ENCODE results near the gene APMAP.
"Not testable (repeated sequence)": the region's sequence is repeated elsewhere in the genome, so short reads cannot be mapped to it uniquely, and the experiment has no call there.

Gene APMAP

GRCh38 chr20:25008388-25009217 lies 16.1 kb upstream of the APMAP start:
- in situ Hi-C loops (cut with HindIII; ENCODE audit: low sequenced_read_pairs), result no loop called here

- in situ Hi-C loops (cut with HindIII; ENCODE audit: low sequenced_read_pairs), result no loop called here
Measured at GRCh38 chr20:25007491-25008305, 15.1 kb upstream of the APMAP start.

DNA sequence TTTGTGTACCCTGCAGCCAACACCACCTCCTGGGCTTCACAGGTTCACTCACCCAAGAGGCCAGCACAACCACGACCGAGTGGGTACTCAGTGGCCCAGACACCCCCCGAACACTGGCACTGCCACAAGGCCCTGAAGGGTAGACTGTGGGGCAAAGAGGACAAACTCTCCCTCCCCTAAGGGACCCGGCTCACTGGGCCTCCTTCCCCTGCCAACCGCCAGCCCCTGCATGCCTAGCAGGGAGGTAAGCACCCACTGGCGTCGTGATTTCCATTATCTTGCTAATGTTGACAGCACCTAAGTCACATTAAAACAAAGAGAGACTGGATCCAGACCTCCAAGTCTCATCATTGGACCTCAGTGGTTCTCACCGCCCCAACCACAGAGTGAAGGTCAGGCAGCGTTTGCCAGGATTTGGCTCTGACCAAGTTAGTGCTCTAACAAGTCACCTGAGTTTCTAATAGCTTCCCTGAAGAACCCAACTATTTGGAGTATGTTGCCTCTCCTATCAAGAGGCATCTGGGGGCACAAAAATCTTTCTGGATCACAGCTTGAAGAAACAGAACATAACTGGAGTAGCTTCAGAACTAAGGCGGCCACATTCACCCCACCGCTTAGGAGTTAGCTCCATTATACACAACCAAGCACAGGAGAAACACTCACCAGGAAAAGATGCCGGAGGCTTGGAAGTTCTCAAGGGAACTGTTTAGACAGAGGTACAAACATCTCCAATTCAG lies 14.0 kb upstream of the APMAP start:
- in situ Hi-C loops (cut with HindIII; ENCODE audit: low sequenced_read_pairs), result no loop called here

DNA sequence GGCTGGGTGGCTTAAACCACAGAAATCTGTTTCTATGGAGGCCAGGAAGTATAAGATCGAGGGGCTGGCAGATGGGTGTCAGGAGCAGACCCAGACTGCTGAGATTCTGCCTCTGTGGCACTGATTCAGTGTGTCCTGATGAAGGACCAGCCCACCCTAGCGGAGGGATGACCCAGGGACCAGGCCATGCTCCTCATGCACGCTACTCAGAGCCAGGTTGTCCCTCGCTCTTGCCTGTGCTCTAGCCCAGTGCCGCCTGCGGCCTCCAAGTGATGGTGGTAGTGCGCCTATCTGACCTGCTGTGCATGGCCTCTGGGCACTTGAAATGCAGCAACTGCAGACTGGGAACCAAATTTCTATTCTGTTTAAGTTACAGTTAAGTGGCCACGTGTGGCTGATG lies 13.1 kb upstream of the APMAP start:
- in situ Hi-C loops (cut with HindIII; ENCODE audit: low sequenced_read_pairs), result no loop called here

DNA sequence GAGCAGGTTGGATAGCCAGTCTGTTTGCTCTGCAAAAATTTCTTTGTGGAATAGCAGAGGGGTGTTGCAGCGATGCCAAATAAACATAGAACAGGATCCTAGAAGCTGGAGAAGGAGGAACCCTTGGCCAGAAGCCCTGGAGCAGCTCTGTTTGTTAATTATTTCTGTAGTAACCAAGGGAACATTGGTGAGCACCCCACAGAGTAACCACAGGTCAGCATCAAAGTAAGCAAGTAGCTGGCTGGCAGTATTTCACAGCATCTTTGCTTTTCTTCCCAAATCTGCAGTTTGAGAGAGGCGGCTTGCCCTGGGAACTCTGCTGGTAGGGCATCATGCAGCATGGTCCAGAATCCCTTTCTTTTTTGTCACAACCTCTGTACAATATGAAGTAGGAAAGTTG lies 12.7 kb upstream of the APMAP start:
- in situ Hi-C loops (cut with HindIII; ENCODE audit: low sequenced_read_pairs), result no loop called here

DNA sequence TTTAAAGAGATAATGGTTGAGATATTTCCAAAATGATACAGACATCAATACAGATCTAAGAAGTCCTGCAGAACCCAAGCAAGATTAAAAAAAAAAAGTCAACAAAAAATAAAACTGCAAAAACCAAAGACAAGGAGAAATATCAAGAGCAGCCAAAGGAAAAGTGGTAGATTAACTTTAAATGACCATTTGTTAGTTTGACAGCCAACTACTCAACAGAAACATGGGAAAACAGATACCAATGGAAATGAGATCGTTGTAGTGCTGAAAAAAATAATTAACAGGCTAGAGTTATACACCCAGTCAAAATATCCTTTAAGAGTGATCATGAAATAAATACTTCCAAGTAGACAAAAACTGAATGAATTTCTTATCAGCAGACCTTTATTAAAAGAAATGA lies 10.5 kb upstream of the APMAP start:
- in situ Hi-C loops (cut with HindIII; ENCODE audit: low sequenced_read_pairs), result no loop called here

DNA sequence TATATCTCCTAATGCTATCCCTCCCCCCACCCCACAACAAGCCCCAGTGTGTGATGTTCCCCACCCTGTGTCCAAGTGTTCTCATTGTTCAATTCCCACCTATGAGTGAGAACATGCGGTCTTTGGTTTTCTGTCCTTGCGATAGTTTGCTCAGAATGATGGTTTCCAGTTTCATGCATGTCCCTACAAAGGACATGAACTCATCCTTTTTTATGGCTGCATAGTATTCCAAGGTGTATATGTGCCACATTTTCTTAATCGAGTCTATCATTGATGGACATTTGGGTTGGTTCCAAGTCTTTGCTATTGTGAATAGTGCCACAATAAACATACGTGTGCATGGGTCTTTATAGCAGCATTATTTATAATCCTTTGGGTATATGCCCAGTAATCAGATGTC lies 8.8 kb upstream of the APMAP start:
- in situ Hi-C loops (cut with HindIII; ENCODE audit: low sequenced_read_pairs), result not testable (repeated sequence)

GRCh38 chr20:25000268-25000801 lies 7.8 kb upstream of the APMAP start:
- in situ Hi-C loops (cut with HindIII; ENCODE audit: low sequenced_read_pairs), result no loop called here

DNA sequence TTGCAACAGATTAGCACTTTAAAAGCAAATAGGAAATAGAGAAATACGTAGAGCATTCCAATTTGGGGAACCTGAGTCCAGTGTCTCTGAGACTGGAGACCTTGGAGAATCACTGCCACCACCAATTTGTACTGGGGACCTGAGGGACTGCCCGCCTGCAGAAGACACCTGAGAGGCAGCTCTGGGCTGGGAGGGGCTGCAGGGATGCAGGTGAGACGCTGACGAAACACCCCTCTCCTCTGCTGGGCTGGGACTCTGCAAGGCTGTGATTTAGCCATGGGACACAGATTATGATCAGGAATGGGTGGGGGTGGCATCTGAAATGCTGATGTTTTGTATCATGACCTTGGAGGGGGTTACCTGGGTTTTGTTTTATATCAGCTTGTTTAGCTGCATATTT lies 7.0 kb upstream of the APMAP start:
- in situ Hi-C loops (cut with HindIII; ENCODE audit: low sequenced_read_pairs), result no loop called here

DNA sequence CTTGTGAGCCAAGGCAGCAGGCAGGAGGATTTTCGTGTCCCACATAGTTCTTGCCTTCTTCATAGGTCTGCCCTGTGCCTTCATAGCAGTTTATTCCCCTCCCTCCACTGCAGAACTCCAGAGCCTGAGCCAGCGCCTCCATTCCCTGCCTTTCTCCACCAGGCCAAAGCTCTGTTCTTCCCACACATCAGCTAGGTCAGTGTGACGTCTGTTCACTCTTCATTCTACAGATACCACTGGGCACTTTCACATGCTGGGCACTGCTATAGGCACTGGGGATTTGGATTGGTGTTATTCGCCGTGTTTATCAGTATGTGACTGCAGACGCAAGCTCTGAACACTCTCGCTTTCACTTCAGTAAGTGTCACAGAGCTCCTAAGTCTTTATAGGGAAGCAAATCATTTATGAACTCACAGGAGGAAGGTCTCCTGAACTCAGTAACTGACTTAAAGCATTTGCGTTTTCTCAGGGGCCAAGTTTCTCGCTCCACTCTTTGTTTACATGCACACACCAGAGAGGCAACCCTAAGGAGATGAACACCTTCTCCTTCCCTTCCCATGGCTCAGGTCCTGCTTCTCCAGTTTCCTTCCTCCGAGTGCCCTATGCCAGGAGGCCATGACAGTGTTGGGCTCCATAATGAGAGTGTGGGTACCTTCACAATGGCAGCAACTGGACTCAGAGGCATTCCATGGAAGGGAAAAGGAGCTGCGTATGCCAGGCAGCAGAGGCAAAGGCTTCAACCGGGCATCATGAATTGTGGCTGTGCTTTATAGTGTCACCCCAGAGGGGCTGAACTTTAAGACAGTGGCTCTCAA lies 6.3 kb upstream of the APMAP start:
- in situ Hi-C loops (cut with HindIII; ENCODE audit: low sequenced_read_pairs), result no loop called here

DNA sequence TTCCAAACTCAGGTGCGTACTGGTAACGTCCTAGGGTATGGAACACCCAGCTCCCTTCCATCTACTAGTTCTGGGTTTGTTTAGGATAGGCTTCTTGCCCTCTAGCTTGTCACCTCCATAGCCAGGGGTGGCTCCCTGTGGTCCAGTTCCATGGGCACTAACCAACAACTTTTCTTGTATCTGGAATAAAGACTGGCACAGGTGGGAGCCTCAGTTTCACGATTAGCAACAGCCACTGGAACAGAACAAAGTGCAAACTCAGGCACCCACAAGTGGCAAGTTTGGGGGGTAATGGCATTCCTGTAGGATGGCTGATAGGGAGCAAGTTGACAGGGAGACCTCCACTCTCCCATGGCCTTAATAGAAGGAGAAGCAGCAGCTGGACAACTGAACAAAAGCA lies 5.6 kb upstream of the APMAP start:
- in situ Hi-C loops (cut with HindIII; ENCODE audit: low sequenced_read_pairs), result no loop called here

- in situ Hi-C loops (cut with HindIII; ENCODE audit: low sequenced_read_pairs), result no loop called here
Measured at GRCh38 chr20:24996449-24997377, 4.2 kb upstream of the APMAP start.

DNA sequence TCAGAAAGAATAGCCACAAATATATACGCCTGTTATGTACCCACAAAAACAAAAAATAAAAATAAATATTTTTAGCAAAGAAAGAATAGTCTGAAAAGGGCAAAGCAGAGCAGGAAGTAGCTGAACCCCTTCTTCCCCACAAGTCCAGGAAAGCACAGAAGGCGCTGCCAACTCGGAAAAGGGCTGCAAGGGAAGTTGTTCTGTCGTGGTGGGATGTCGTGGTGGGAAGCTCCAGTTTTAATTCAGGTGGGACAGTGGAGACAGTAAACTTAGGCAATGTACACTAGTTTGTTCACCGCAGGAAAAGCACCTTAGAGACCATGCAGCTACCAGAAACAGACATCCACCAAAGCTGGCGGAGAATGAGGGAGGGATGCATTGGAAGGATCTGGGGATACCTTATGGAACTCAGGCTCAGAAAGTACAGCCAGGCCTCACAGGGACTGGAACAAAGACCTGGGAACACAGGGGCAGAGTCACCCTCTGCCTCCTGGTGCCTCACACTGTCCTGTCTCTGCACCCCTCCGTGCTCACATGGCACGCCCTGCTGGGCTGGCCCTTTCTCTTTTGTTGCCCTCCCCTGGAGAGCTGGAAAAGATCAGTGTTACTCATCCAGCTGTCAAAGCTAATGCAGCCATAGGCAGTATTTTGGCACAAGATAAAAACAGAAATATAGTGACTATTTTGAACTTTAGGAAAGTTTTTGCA lies 3.3 kb upstream of the APMAP start:
- in situ Hi-C loops (cut with HindIII; ENCODE audit: low sequenced_read_pairs), result no loop called here

GRCh38 chr20:24994470-24995368 lies 2.2 kb upstream of the APMAP start:
- in situ Hi-C loops (cut with HindIII; ENCODE audit: low sequenced_read_pairs), result loop anchor here (5.0 kb wide), 1 partner anchor 68 kb away; no protein-coding TSS in a partner anchor

- in situ Hi-C loops (cut with HindIII; ENCODE audit: low sequenced_read_pairs), result loop anchor here (5.0 kb wide), 1 partner anchor 68 kb away; no protein-coding TSS in a partner anchor
Measured at GRCh38 chr20:24994186-24994465, 1.6 kb upstream of the APMAP start.

DNA sequence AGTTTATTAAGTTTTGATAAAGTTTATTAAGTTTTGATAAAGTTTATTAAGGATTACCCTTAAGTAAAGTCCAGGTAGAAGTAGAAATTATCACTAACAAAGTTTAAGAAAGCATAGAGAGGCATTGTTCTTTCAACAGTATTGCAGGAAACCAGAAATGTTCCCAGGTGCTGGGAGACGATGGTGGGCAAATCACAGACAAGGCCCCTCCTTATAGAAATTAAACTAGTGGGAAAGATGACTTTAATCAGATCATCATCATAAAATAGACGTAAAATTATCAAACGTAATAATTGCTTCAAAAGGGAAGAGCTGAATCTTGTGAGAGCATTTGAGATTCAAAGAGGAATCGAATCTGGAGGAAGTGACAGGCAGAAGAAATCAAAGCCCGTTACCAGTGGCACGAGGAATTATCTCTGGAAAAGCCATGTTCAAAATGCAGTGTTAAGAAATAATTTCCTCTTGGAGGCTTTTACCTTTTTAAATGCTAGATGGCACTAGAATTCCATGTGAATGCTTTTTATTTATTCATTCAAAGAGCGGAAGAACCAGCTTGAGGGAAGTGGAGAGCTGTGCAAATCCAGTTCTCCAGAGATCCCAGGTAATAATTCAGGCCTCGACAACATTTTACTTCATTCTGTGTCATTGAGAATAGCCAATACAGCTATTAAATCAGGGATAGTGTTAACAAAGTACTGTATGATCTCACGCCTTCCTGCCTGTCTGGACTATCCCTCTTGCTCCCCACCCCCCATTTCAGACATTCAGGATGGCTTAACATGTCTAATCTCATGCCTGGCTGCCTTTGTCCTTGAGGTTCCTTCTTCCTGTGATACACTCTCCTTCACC lies 1.0 kb upstream of the APMAP start:
- in situ Hi-C loops (cut with HindIII; ENCODE audit: low sequenced_read_pairs), result loop anchor here (5.0 kb wide), 1 partner anchor 69 kb away; no protein-coding TSS in a partner anchor
